T-helper 2 cell treated with Interferon-gamma antibody and Interleukin-4, amounts not matched to agents 100 ng/mL and 5 ng/mL, for 36 hours (primary cell): ENCODE data around the gene ARID1A. TPM values are rescaled to one million over a fixed set of nuclear protein-coding genes. Genes with fewer than 3 reads are reported as not detected.

ENCODE experiments used
- intact Hi-C: fragments of 100-400 bp; cut with micrococcal nuclease; formaldehyde crosslinking; loops from one replicate; pipeline ENCODE4 v1.15.1; 2023
- total RNA-seq: library from RNA; stranded (reverse); gene quantifications from 2 replicates; pipeline ENCODE4 v1.2.3, GENCODE V29; 2022

Gene ARID1A
- total RNA-seq, 1 donor from 2014 or later, result 138 TPM

GRCh38 chr1:26754086-26754874 lies 58.5 kb downstream of the ARID1A start:
- intact Hi-C loops, result no loop called here

GRCh38 chr1:26758358-26758757 lies 62.5 kb downstream of the ARID1A start:
- intact Hi-C loops, result no loop called here

DNA sequence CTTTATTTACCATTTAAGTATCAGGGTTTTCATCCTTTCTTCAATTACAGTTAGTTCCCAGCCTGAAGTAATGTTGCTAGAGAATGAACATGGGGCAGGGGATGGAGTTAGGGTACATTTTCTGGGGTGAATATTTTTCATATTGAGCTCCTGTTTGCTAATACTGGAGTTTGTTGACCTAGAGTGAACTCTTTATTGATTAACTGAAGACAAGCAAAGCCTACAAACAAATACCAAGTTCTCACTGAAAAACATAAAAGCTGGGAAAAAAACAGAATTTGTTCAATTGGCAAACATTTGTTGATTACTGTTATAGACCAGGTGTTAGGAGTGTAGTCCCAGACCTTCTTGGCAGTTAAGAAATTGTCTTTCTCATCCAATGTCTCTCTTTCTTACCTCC lies 63.7 kb downstream of the ARID1A start:
- intact Hi-C loops, result no loop called here

DNA sequence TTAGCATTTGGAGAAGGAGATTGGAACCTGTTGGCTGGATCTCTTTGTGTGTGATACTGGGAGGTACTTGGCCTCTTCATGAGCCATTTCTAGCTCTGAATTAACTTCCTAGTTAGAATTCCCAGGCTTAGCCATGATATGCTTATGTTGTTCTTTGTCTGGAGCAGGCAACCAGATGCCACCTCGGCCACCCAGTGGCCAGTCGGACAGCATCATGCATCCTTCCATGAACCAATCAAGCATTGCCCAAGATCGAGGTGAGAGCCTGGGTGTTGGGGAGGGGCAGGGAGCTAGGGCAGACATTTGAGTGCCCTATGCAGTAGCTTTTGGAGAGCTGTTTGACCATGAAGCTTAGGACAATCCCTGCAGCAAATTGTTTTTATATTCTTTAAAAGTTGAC lies 65.4 kb downstream of the ARID1A start:
- intact Hi-C loops, result no loop called here

- intact Hi-C loops, result no loop called here
Observed at GRCh38 chr1:26767714-26768113, 71.9 kb downstream of the ARID1A start.

- intact Hi-C loops, result no loop called here
Observed at GRCh38 chr1:26768755-26769154, 72.9 kb downstream of the ARID1A start.

GRCh38 chr1:26771285-26771642 lies 75.4 kb downstream of the ARID1A start:
- intact Hi-C loops, result no loop called here

DNA sequence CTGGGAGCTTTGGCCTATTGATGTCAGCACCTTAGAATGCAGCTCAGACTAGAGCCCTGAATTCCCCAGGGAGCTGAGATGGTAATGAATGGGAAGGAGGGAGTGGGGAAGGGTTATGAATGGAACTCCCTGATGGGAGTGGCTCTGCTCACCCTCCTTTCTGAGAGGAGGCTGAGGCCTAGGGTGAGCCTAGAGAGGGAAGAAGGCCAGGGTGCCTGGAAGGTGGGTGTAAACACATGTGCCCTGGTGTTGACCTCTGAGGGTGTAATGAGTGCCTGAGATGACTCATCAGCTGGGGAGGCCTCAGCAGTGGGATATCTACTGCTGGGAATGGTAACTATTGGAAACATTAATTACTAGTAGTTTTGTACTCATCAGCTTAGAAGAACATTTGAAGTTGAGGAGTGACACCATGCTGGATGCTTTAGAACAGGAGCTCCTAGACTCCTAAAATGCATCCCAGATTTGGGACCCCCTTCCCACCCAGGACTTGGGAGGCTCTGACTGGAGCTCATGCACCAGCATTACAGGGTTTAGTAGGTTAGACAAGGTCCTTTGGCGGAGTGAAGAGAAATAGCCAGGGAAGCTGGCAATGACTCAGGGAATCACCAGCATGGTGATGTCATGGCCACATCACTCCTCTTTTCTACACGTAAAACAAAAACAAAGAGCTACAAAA lies 76.0 kb downstream of the ARID1A start:
- intact Hi-C loops, result no loop called here

DNA sequence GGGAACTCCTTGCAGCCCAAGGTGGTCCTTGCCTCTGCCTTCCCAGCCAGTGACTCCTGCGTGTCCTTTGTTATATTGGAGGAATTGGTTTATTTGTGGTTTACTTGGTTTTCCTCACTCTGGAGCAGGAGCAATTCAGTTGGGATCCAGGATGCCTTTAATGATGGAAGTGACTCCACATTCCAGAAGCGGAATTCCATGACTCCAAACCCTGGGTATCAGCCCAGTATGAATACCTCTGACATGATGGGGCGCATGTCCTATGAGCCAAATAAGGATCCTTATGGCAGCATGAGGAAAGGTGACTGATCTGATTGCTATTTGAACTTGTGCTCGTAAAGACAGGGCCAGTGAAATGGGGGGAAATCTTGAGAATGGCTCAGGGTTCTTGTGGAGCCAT lies 76.9 kb downstream of the ARID1A start:
- intact Hi-C loops, result no loop called here

DNA sequence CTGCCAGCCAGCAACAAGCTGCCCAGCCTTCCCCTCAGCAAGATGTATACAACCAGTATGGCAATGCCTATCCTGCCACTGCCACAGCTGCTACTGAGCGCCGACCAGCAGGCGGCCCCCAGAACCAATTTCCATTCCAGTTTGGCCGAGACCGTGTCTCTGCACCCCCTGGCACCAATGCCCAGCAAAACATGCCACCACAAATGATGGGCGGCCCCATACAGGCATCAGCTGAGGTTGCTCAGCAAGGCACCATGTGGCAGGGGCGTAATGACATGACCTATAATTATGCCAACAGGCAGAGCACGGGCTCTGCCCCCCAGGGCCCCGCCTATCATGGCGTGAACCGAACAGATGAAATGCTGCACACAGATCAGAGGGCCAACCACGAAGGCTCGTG lies 78.6 kb downstream of the ARID1A start:
- intact Hi-C loops, result no loop called here

DNA sequence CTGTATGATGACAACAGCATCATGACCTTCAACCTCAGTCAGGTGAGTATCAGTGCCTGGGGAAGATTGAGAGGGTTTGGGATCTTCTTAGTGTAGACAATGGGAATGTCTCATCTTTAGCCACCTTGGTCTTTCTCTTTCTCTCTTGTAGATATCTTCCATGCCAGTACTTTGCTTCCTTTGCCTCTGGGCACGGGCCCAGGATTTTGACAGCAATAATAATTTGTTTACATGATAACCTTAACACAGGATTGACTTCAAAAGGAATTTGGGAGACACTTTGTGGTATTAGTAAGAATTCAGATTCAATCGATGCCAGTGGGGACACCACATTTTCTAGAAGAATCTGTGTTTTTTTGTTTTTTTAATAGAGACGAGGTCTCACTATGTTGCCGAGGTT lies 79.9 kb downstream of the ARID1A start:
- intact Hi-C loops, result no loop called here

DNA sequence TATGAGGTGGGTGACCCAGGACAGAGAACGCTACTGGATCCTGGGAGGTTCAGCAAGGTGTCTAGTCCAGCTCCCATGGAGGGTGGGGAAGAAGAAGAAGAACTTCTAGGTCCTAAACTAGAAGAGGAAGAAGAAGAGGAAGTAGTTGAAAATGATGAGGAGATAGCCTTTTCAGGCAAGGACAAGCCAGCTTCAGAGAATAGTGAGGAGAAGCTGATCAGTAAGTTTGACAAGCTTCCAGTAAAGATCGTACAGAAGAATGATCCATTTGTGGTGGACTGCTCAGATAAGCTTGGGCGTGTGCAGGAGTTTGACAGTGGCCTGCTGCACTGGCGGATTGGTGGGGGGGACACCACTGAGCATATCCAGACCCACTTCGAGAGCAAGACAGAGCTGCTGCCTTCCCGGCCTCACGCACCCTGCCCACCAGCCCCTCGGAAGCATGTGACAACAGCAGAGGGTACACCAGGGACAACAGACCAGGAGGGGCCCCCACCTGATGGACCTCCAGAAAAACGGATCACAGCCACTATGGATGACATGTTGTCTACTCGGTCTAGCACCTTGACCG lies 83.4 kb downstream of the ARID1A start:
- intact Hi-C loops, result no loop called here

- intact Hi-C loops, result no loop called here
Observed at GRCh38 chr1:26780344-26780957, 84.6 kb downstream of the ARID1A start.

- intact Hi-C loops, result no loop called here
Observed at GRCh38 chr1:26781206-26781825, 85.5 kb downstream of the ARID1A start.

GRCh38 chr1:26782521-26783212 lies 86.9 kb downstream of the ARID1A start:
- intact Hi-C loops, result no loop called here

DNA sequence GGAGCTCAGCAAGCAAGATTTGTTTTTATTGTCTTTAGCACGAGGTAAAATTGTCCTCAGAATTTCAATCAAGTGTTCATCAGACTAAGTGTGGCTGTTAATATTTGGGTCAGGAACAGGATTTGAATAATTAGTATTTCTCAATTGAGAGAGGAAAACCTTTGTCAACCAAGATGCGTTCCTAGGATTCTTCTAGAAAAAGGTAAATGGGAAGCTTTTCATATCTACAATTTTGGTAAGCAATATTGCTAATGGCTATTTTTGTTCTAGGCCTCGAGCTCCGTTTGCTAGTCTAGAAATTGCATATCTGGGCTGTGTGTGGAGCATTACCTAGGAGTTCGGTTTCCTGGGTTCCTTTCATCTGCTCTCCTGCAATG lies 87.8 kb downstream of the ARID1A start:
- intact Hi-C loops, result no loop called here

GRCh38 chr1:26784023-26784871 lies 88.4 kb downstream of the ARID1A start:
- intact Hi-C loops, result no loop called here

DNA sequence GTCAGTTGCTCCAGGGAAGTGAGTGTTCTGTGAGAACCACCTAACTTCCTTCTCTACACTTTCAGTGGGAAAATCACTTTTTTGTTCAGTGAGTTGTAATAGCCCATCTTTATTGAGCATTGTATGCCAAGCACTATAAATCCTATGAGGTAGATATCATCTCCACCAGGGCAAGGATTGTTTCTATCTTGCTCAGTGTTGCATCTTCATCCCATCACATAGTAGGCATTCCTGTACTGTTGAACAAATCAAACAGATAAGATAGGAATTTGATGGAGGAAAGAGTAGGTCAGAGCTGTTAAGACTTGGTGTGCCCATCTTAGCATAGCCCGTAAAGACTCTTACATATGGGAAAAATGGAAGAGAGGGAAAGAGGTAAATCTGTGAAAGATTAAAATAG lies 89.1 kb downstream of the ARID1A start:
- intact Hi-C loops, result no loop called here

GRCh38 chr1:26785611-26786436 lies 90.0 kb downstream of the ARID1A start:
- intact Hi-C loops, result no loop called here
